ENCODE measurements around the gene JSRP1.

Gene JSRP1

DNA sequence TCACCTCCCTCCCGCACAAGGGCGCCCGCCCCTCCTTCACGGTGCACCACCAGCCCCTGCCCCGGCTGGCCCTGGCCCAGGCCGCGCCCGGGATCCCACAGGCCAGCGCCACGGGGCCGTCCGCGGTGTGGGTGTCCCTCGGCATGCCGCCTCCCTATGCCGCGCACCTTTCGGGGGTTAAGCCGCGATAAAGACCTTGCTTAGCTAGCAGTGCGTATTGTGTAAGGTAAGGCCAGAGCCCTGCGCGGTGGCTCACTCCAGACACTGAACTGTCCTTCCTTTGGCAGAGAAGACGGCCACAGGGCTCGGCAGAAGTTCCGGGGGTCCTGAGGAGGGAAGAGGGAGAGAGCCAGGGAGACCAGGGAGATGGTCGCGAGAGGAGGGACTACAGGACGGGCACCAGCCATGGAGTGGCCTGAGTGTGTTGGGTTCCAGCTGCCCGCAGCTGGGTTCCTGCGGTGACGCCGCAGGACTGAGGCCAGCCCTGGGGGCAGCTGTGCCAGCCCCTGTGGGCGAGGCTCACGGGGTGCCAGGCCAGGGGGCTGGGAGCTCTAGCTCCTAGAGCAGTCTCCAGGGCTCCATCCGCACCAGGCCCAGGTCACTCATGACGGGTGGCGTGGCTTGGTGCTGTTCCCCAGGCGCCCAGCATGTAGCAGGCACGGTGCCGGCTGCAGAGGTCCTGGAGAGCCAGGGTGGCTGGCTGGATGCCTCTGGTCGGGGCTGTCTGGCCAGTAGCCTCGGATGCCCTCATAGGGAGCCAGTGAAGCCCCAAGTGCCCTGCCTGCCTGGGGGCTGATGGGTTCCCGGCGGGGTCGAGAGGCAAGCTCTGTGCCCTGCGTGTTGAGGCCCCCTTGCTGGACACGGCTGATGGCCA is 27.8 kb downstream of the JSRP1 start:
- TF ChIP-seq, protein P1, sequence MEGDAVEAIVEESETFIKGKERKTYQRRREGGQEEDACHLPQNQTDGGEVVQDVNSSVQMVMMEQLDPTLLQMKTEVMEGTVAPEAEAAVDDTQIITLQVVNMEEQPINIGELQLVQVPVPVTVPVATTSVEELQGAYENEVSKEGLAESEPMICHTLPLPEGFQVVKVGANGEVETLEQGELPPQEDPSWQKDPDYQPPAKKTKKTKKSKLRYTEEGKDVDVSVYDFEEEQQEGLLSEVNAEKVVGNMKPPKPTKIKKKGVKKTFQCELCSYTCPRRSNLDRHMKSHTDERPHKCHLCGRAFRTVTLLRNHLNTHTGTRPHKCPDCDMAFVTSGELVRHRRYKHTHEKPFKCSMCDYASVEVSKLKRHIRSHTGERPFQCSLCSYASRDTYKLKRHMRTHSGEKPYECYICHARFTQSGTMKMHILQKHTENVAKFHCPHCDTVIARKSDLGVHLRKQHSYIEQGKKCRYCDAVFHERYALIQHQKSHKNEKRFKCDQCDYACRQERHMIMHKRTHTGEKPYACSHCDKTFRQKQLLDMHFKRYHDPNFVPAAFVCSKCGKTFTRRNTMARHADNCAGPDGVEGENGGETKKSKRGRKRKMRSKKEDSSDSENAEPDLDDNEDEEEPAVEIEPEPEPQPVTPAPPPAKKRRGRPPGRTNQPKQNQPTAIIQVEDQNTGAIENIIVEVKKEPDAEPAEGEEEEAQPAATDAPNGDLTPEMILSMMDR (IDR thresholded peaks at IDR 0.05): no peak

DNA sequence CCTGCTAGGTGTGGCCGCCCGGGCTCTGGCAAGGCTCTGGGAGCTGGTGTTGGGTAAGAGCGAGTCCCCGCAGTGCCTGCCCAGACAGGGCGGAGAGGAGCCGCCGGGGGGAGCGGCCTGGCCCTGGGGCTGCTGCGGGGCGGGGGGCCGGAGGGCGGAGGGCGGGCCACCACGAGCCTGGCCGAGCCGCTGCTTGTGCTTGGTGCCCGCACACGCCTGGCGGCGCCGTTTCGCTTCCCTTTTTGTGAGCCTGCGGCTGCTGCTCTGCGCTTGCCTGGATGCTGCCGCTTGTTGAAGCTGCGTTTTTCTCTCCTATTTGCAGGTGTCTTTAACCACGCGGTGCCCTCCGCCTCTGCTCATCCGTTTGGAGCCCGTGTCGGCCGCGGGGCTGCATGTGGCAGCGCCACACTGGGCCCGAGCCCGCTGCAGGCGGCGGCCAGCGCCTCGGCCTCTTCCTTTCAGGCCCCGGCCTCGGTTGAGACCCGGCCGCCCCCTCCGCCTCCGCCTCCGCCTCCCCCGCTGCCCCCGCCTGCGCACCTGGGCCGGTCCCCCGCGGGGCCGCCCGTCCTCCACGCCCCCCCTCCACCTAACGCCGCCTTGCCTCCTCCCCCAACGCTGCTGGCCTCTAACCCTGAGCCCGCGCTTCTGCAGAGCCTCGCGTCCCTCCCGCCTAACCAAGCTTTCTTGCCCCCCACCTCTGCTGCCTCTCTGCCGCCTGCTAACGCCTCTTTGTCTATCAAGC is 28.6 kb downstream of the JSRP1 start:
- TF ChIP-seq, protein P1 (IDR thresholded peaks at IDR 0.05): no peak

DNA sequence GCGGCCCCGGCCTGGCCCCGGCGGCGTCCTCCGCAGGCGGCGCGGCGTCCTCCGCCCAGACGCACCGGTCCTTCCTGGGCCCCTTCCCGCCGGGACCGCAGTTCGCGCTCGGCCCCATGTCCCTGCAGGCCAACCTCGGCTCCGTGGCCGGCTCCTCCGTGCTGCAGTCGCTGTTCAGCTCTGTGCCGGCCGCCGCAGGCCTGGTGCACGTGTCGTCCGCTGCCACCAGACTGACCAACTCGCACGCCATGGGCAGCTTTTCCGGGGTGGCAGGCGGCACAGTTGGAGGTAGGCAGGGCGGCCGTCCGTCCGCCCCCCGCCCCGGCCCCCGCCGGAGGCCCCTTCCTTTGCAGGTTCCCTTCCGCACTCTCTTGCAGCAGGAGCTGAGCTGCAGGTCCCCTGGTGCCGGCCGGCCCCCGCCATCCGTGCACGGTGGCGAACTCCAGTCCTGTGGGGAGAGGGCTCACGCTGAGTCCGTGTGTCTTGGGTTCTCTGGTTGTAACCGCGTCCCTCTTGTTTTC is 29.3 kb downstream of the JSRP1 start:
- TF ChIP-seq, protein P1 (IDR thresholded peaks at IDR 0.05): no peak

DNA sequence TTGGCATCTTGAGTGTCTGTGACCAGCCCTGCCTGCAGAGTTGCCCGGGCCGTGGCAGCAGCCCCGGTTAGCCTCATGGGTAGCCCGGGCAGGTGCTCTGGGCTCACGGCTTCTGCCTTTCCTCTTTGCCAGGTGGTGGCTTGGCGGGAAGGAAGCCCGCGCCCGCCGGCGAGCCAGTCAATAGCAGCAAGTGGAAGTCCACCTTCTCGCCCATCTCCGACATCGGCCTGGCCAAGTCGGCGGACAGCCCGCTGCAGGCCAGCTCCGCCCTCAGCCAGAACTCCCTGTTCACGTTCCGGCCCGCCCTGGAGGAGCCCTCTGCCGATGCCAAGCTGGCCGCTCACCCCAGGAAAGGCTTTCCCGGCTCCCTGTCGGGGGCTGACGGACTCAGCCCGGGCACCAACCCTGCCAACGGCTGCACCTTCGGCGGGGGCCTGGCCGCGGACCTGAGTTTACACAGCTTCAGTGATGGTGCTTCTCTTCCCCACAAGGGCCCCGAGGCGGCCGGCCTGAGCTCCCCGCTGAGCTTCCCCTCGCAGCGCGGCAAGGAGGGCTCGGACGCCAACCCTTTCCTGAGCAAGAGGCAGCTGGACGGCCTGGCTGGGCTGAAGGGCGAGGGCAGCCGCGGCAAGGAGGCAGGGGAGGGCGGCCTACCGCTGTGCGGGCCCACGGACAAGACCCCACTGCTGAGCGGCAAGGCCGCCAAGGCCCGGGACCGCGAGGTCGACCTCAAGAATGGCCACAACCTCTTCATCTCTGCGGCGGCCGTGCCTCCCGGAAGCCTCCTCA is 30.0 kb downstream of the JSRP1 start:
- TF ChIP-seq, protein P1 (IDR thresholded peaks at IDR 0.05): no peak

DNA sequence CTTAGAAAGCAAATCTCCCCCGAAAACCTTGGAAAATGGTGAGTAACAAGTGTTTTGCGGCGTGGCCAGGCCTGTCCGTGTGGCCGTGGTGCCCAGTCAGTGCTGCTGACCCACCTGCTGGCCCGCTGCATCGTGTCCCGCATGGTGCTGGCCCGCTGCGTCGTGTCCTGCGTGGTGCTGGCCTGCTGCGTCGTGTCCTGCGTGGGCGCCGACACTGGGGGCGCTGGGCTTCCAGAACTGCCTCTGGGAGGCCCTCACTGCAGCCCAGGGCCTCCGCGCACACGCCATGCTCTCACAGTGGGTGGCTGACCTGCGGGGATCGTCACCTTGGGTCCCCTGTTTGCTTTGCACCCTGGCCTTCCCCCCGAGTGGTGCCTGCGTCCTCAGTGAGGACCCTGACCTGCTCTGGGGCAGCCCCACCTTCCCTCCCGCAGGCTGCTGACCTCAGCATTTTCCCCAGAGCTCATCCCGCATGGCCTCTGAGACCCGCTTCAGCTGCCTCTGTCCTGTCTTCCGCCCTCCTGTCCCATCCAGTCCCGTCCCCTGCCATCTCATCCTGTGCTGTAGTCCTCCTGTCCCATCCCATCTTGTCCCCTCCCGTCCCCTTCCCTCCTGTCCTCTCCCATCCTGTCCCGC is 30.7 kb downstream of the JSRP1 start:
- TF ChIP-seq, protein P1 (IDR thresholded peaks at IDR 0.05): no peak

DNA sequence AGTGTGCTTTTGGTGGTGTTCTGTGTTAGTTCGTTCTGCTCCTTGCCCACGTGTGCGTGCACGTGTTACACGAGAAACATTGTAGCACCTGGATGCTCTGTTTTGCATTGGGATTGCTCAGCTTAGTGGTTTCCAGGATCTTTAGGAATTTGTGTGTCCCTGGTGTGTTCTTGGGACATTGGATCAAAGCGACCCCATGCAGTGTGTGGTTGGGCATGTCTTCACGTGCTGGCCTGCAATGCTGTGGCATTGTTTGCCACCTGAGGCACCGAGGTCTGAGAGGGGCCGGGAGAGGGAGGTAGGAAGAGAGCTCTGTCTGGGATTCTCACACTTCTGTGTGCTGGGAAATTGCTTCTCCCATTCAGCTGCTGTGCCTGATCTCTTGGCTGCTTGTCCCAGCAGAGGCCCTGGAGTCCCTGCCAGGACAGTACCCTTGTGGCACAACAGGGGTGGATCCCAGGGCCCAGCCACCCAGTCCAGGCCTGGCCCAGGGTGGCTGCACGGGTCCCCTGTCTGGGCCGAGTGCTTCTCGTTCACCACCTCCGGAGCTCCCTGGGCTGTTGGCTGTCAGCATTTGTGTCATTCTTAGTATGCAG is 31.4 kb downstream of the JSRP1 start:
- TF ChIP-seq, protein P1 (IDR thresholded peaks at IDR 0.05): no peak
